Measurements from ENCODE around the gene SLC35B4.

The SLC35B4 gene

GRCh38 chr7:134316539-134317344, at the start of gene SLC35B4:
Gene SLC35B4 (minus strand): TSS chr7:134316930. CDS start chr7:134316751, 179 bp downstream.
- peak; percentile 96 for DNase-seq

- no peak for DNase-seq
Observed at GRCh38 chr7:134366481-134366880, 49.8 kb upstream of the SLC35B4 start.

GRCh38 chr7:134365341-134366054, 48.8 kb upstream of the SLC35B4 start:
- no peak for DNase-seq

GRCh38 chr7:134364619-134365037, 47.9 kb upstream of the SLC35B4 start:
- no peak for DNase-seq

GRCh38 chr7:134362587-134363483, 46.1 kb upstream of the SLC35B4 start:
- no peak for DNase-seq

- peak; percentile 94 for DNase-seq
Observed at GRCh38 chr7:134359787-134360432, 43.2 kb upstream of the SLC35B4 start.

- peak; percentile 22 for DNase-seq
Observed at GRCh38 chr7:134357486-134357885, 40.8 kb upstream of the SLC35B4 start.

- DNase-seq = no peak
Observed at GRCh38 chr7:134356421-134356936, 39.7 kb upstream of the SLC35B4 start.

- DNase-seq = no peak
Observed at GRCh38 chr7:134355927-134356326, 39.2 kb upstream of the SLC35B4 start.

- DNase-seq = no peak
Observed at GRCh38 chr7:134355004-134355525, 38.3 kb upstream of the SLC35B4 start.

- DNase-seq = no peak
Observed at GRCh38 chr7:134353411-134353810, 36.7 kb upstream of the SLC35B4 start.

GRCh38 chr7:134351424-134351823, 34.7 kb upstream of the SLC35B4 start:
- DNase-seq = no peak

- DNase-seq = no peak
Observed at GRCh38 chr7:134350709-134351108, 34.0 kb upstream of the SLC35B4 start.

GRCh38 chr7:134347567-134347966, 30.8 kb upstream of the SLC35B4 start:
- no peak for DNase-seq

- no peak for DNase-seq
Observed at GRCh38 chr7:134343796-134344195, 27.1 kb upstream of the SLC35B4 start.

- no peak for DNase-seq
Observed at GRCh38 chr7:134343136-134343535, 26.4 kb upstream of the SLC35B4 start.

- no peak for DNase-seq
Observed at GRCh38 chr7:134339475-134339874, 22.7 kb upstream of the SLC35B4 start.

- no peak for DNase-seq
Observed at GRCh38 chr7:134337980-134338379, 21.2 kb upstream of the SLC35B4 start.

GRCh38 chr7:134334408-134334807, 17.7 kb upstream of the SLC35B4 start:
- no peak for DNase-seq

GRCh38 chr7:134333943-134334342, 17.2 kb upstream of the SLC35B4 start:
- DNase-seq = no peak

- no peak for DNase-seq
Observed at GRCh38 chr7:134332892-134333291, 16.2 kb upstream of the SLC35B4 start.

GRCh38 chr7:134331393-134331792, 14.7 kb upstream of the SLC35B4 start:
- DNase-seq = no peak
